ENCODE data around the gene MAGI1. TPM values are rescaled to one million over a fixed set of nuclear protein-coding genes. Genes with fewer than 3 reads are reported as not detected.
A peak's percentile ranks its signal among the peaks of the same experiment; 100 is the strongest.
"Not testable (repeated sequence)": the region's sequence is repeated elsewhere in the genome, so short reads cannot be mapped to it uniquely, and the experiment has no call there.

The MAGI1 gene
- total RNA-seq, 5 donors from 2014 or later (not counting 1 experiment from before 2014, with no cell fraction given): 0.23 to 0.63 (median 0.29) TPM

DNA sequence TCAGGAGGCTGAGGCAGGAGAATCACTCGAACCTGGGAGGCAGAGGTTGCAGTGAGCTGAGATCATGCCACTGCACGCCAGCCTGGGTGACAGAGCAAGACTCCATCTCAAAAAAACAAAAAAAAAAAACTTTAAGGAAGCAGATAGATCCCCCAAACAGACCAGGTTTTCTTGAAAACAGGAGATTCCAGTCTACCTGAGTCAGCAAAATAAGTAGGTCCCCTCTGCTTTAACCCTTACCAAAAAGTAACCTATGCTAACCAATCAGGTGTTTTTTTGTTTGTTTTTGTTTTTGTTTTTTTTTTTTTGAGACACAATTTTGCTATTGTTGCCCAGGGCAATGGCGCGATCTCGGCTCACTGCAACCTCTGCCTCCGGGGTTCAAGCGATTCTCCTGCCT lies 179.1 kb downstream of the MAGI1 start:
- H3K9me3 ChIP-seq; POLR2A ChIA-PET; H3K36me3 ChIP-seq (ENCODE audit: control insufficient read depth in 2 of 2, extremely low read depth in 1 of 2, insufficient read depth in 1 of 2, low read length in 1 of 2); H3K27ac Mint-ChIP-seq; CTCF ChIA-PET; H3K27ac ChIP-seq (ENCODE audit: low read length); H3K4me1 ChIP-seq (ENCODE audit: control insufficient read depth in 1 of 2, extremely low read depth in 1 of 2, insufficient read depth in 2 of 2, low read length in 2 of 2); H3K4me1 Mint-ChIP-seq; DNase-seq; H3K9me3 Mint-ChIP-seq; H3K27me3 ChIP-seq (replicated peaks in 1 of 2; ENCODE audit: control insufficient read depth in 2 of 2, extremely low read depth in 1 of 2, insufficient read depth in 2 of 2, low read length in 1 of 2); H3K4me3 Mint-ChIP-seq; H3K27me3 Mint-ChIP-seq; H3K36me3 Mint-ChIP-seq; ATAC-seq (replicated peaks in 1 of 4); H3K4me3 ChIP-seq (ENCODE audit: control insufficient read depth in 1 of 2, extremely low read depth in 1 of 2, low read length in 1 of 2): not testable (repeated sequence)
- WGBS (ENCODE audit: insufficient coverage): no CpG with 5 or more reads among the region's 7 CpGs

DNA sequence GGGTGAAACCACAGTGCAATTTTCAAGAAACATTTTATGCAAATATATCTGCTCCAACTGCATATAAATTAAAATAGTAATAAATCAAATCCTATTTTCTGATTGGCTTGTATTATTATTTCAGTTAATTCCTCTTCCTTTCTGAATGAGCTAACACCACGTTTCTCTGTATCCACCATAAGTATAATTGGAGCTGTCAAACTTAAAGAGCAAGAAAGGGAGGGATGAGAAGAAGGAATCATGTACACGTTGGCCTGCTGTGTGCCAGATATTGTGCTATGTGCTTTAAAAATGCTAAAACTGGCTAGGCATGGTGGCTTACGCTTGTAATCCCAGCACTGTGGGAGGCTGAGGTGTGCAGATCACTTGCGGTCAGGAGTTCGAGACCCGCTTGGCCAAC lies 180.0 kb downstream of the MAGI1 start:
- POLR2A ChIA-PET: interaction anchor here in 1 of 2 donors (0.5 kb wide), 1 partner anchor 525 kb away, joined by 3 read pairs; no protein-coding TSS in a partner anchor
- no peaks in the 10 kb centered on the region for H3K27me3 ChIP-seq (replicated peaks in 1 of 2; ENCODE audit: control insufficient read depth in 2 of 2, extremely low read depth in 1 of 2, insufficient read depth in 2 of 2, low read length in 1 of 2)
- H3K36me3 ChIP-seq (ENCODE audit: control insufficient read depth in 2 of 2, extremely low read depth in 1 of 2, insufficient read depth in 1 of 2, low read length in 1 of 2): no peaks in the 10 kb centered on the region
- Mint-ChIP-seq H3K36me3 (no peaks in the 10 kb centered on the region), H3K27ac (no peak overlapping the region), H3K9me3 (peaks cover 0 to 6% (median 4%) of the 10 kb centered on the region in 3 donors), H3K27me3 (no peaks in the 10 kb centered on the region), H3K4me3 (no peak overlapping the region), H3K4me1 (no peaks in the 10 kb centered on the region)
- H3K27ac ChIP-seq (ENCODE audit: low read length): no peak overlapping the region
- H3K4me1 ChIP-seq (ENCODE audit: control insufficient read depth in 1 of 2, extremely low read depth in 1 of 2, insufficient read depth in 2 of 2, low read length in 2 of 2): no peaks in the 10 kb centered on the region
- CTCF ChIA-PET: no interaction called here
- ATAC-seq (replicated peaks in 1 of 4) (no peak), DNase-seq (no peak)
- H3K4me3 ChIP-seq (ENCODE audit: control insufficient read depth in 1 of 2, extremely low read depth in 1 of 2, low read length in 1 of 2): no peak overlapping the region
- no peaks in the 10 kb centered on the region for H3K9me3 ChIP-seq
- 80% methylated on average over 1 of the region's 6 CpGs for WGBS (ENCODE audit: insufficient coverage)

DNA sequence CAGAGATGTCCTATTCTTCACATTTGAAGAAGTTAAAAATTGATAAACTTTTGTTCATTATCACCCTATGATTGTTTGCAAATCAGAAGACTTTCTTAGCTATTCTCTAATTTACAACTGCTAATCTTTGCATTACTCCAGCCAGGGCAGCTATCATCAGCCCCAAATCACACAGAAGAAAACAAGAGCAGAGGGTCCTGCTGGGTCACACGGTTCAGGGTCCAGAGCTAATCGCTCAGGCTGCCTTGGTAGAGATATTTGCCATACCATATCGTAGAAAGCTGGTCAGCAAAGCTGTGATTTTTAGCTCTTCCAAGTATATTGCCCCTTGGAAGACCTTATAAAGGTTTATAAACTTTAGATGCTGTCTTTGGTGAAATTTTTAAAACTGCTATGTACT lies 181.4 kb downstream of the MAGI1 start:
- Histone ChIP-seq H3K27ac (ENCODE audit: low read length) (no peak overlapping the region), H3K4me1 (ENCODE audit: control insufficient read depth in 1 of 2, extremely low read depth in 1 of 2, insufficient read depth in 2 of 2, low read length in 2 of 2) (no peaks in the 10 kb centered on the region), H3K4me3 (ENCODE audit: control insufficient read depth in 1 of 2, extremely low read depth in 1 of 2, low read length in 1 of 2) (no peak overlapping the region), H3K36me3 (ENCODE audit: control insufficient read depth in 2 of 2, extremely low read depth in 1 of 2, insufficient read depth in 1 of 2, low read length in 1 of 2) (no peaks in the 10 kb centered on the region), H3K9me3 (no peaks in the 10 kb centered on the region), H3K27me3 (replicated peaks in 1 of 2; ENCODE audit: control insufficient read depth in 2 of 2, extremely low read depth in 1 of 2, insufficient read depth in 2 of 2, low read length in 1 of 2) (no peaks in the 10 kb centered on the region)
- no peak overlapping the region for H3K4me3 Mint-ChIP-seq
- H3K4me1 Mint-ChIP-seq: no peaks in the 10 kb centered on the region
- H3K27ac Mint-ChIP-seq: no peak overlapping the region
- POLR2A ChIA-PET: no interaction called here
- H3K27me3 Mint-ChIP-seq: no peaks in the 10 kb centered on the region
- H3K36me3 Mint-ChIP-seq: no peaks in the 10 kb centered on the region
- peaks cover 0 to 6% (median 4%) of the 10 kb centered on the region in 3 donors for H3K9me3 Mint-ChIP-seq
- CTCF ChIA-PET: no interaction called here
- 62% methylated on average over 3 of the region's 3 CpGs for WGBS (ENCODE audit: insufficient coverage)
- ATAC-seq (replicated peaks in 1 of 4) (no peak), DNase-seq (no peak)

DNA sequence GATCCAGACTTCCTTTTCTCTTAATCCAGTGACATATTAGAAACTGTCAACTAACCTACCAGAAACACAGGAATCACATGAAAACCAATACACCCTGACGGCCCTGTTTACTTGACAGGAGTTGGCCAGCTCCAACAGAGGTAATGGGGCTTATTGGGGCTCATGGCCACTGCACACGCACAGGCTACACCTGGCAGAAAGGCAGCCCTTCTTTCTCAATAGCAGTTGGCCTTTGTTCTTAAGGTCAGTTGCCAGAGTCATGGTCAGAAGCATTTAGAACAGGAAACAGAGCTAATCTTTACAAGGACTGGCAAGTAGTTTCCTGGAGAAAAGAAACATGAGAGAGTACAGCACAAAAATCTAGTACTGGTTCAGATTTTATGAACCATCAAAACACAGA lies 181.8 kb downstream of the MAGI1 start:
- ChIA-PET POLR2A (no interaction called here), CTCF (no interaction called here)
- Mint-ChIP-seq H3K27me3 (no peaks in the 10 kb centered on the region), H3K9me3 (peaks cover 0 to 6% (median 4%) of the 10 kb centered on the region in 3 donors), H3K27ac (no peak overlapping the region), H3K4me1 (no peaks in the 10 kb centered on the region), H3K4me3 (no peak overlapping the region), H3K36me3 (no peaks in the 10 kb centered on the region)
- H3K27me3 ChIP-seq (replicated peaks in 1 of 2; ENCODE audit: control insufficient read depth in 2 of 2, extremely low read depth in 1 of 2, insufficient read depth in 2 of 2, low read length in 1 of 2): no peaks in the 10 kb centered on the region
- H3K27ac ChIP-seq (ENCODE audit: low read length): no peak overlapping the region
- no peaks in the 10 kb centered on the region for H3K9me3 ChIP-seq
- no peaks in the 10 kb centered on the region for H3K36me3 ChIP-seq (ENCODE audit: control insufficient read depth in 2 of 2, extremely low read depth in 1 of 2, insufficient read depth in 1 of 2, low read length in 1 of 2)
- 88% methylated on average over 2 of the region's 2 CpGs for WGBS (ENCODE audit: insufficient coverage)
- no peak overlapping the region for H3K4me3 ChIP-seq (ENCODE audit: control insufficient read depth in 1 of 2, extremely low read depth in 1 of 2, low read length in 1 of 2)
- no peak for ATAC-seq (replicated peaks in 1 of 4)
- H3K4me1 ChIP-seq (ENCODE audit: control insufficient read depth in 1 of 2, extremely low read depth in 1 of 2, insufficient read depth in 2 of 2, low read length in 2 of 2): no peaks in the 10 kb centered on the region
- DNase-seq: no peak

DNA sequence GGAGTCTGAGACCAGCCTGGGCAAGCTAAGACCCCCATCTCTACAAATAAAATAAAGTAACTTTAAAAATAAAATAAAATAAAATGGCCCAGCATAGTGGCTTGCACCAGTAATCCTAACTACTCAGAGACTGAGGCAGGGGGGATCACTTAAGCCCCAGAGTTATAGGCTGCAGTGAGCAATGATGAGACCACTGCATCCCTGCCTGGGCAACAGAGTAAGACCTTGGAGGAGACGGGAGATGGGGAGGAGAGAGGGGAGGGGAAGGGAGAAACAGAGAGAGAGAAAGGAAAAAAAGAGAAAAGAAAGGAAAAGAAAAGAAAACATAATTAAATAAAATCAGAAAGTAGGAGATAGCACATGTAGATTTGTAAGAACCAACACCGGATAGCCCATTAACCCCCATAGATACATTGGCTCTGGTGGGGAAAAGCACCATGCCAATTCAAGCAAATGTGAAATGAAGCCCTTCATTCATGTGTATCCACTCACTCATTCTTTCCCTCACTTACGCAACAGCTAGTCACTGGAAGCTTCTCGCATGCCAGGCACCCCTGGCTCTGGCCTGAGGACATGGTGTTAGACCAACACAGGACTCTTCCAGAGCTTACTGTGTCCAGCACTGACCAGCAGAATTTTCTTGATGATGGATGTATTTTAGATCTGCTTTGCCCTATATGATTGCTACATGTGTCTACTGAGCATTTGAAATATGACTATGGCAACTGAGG lies 183.2 kb downstream of the MAGI1 start:
- ChIA-PET CTCF (no interaction called here), POLR2A (no interaction called here)
- no peak overlapping the region for H3K27ac ChIP-seq (ENCODE audit: low read length)
- no peak overlapping the region for H3K27ac Mint-ChIP-seq
- no peak overlapping the region for H3K4me3 ChIP-seq (ENCODE audit: control insufficient read depth in 1 of 2, extremely low read depth in 1 of 2, low read length in 1 of 2)
- no peaks in the 10 kb centered on the region for H3K36me3 ChIP-seq (ENCODE audit: control insufficient read depth in 2 of 2, extremely low read depth in 1 of 2, insufficient read depth in 1 of 2, low read length in 1 of 2)
- no peaks in the 10 kb centered on the region for H3K27me3 ChIP-seq (replicated peaks in 1 of 2; ENCODE audit: control insufficient read depth in 2 of 2, extremely low read depth in 1 of 2, insufficient read depth in 2 of 2, low read length in 1 of 2)
- no peaks in the 10 kb centered on the region for H3K4me1 Mint-ChIP-seq
- H3K9me3 Mint-ChIP-seq: peaks cover 0 to 6% (median 4%) of the 10 kb centered on the region in 3 donors
- H3K27me3 Mint-ChIP-seq: no peaks in the 10 kb centered on the region
- DNase-seq (no peak), ATAC-seq (replicated peaks in 1 of 4) (no peak)
- no peaks in the 10 kb centered on the region for H3K36me3 Mint-ChIP-seq
- WGBS (ENCODE audit: insufficient coverage): 100% methylated on average over 2 of the region's 4 CpGs
- no peaks in the 10 kb centered on the region for H3K9me3 ChIP-seq
- H3K4me1 ChIP-seq (ENCODE audit: control insufficient read depth in 1 of 2, extremely low read depth in 1 of 2, insufficient read depth in 2 of 2, low read length in 2 of 2): no peaks in the 10 kb centered on the region
- H3K4me3 Mint-ChIP-seq: no peak overlapping the region

DNA sequence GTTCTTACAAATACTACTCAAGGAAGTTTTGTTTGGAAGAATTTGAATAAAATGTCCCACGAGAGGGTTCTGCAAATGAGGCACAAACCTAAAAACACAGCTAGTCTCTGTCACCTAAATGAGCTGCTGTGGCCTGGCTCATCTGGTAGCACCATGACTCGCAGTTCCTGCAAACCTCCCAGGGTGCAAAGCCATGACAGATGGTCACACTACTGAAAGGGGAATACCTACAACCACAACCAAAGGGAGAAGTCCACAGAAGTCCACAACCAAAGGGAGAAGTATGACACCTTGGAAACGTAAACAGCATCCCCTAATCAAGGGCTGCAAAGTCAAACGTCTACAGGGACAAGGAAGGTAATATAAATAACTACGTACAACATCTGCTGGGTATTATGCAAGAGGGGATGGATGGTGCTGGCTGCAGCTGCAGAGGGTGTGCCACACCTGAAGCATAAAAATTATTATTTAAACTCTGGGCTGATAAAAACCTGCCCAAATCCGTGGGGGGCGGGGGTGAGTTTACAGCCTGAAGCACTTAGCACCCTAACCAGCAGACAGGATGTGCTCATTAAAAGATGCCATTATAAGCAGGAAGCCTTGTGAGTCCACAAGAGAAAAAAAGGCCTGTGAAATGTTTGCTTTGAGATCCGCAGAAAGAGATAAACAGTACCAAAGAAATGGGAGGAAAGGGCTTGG lies 184.0 kb downstream of the MAGI1 start:
- H3K27ac ChIP-seq (ENCODE audit: low read length): no peak overlapping the region
- no peaks in the 10 kb centered on the region for H3K9me3 ChIP-seq
- H3K27me3 ChIP-seq (replicated peaks in 1 of 2; ENCODE audit: control insufficient read depth in 2 of 2, extremely low read depth in 1 of 2, insufficient read depth in 2 of 2, low read length in 1 of 2): no peaks in the 10 kb centered on the region
- H3K4me3 Mint-ChIP-seq: no peak overlapping the region
- no peak overlapping the region for H3K4me3 ChIP-seq (ENCODE audit: control insufficient read depth in 1 of 2, extremely low read depth in 1 of 2, low read length in 1 of 2)
- POLR2A ChIA-PET: no interaction called here
- H3K36me3 ChIP-seq (ENCODE audit: control insufficient read depth in 2 of 2, extremely low read depth in 1 of 2, insufficient read depth in 1 of 2, low read length in 1 of 2): no peaks in the 10 kb centered on the region
- no peaks in the 10 kb centered on the region for H3K36me3 Mint-ChIP-seq
- peaks cover 0 to 4% (median 4%) of the 10 kb centered on the region in 3 donors for H3K9me3 Mint-ChIP-seq
- no peaks in the 10 kb centered on the region for H3K4me1 Mint-ChIP-seq
- no peaks in the 10 kb centered on the region for H3K27me3 Mint-ChIP-seq
- DNase-seq (no peak), ATAC-seq (replicated peaks in 1 of 4) (no peak)
- CTCF ChIA-PET: no interaction called here
- H3K27ac Mint-ChIP-seq: peak overlapping the region; percentile 13 to 34
- no peaks in the 10 kb centered on the region for H3K4me1 ChIP-seq (ENCODE audit: control insufficient read depth in 1 of 2, extremely low read depth in 1 of 2, insufficient read depth in 2 of 2, low read length in 2 of 2)
- WGBS (ENCODE audit: insufficient coverage): 71% methylated on average over 3 of the region's 8 CpGs
